Large intestine (tissue), 3 donors: ENCODE data around the gene SH3GLB1. TPM values are rescaled to one million over a fixed set of nuclear protein-coding genes. Genes with fewer than 3 reads are reported as not detected.

ENCODE experiments used
- DNase-seq, 2 donors: peaks; one replicate each; pipeline versions ENCODE4 v3.0.0 to v3.0.0-alpha.2; 2013
- H3K27ac ChIP-seq: one replicate; pipeline ENCODE4 v1.5.1; 2013; ENCODE audit warnings: low read length
- H3K27me3 ChIP-seq: 2 replicates; pipeline ENCODE4 v1.6.1; 2013; ENCODE audit warnings: low read length; ENCODE audit not compliant: control insufficient read depth, insufficient read depth
- H3K36me3 ChIP-seq: 2 replicates; pipeline ENCODE4 v1.6.1; 2013; ENCODE audit warnings: low read length; ENCODE audit not compliant: control insufficient read depth, insufficient read depth
- H3K4me1 ChIP-seq: one replicate; pipeline ENCODE4 v1.6.1; 2013; ENCODE audit warnings: low read length; ENCODE audit not compliant: control insufficient read depth, insufficient read depth
- H3K4me3 ChIP-seq: one replicate; pipeline ENCODE4 v1.5.1; 2013; ENCODE audit warnings: low read length
- H3K9me3 ChIP-seq: one replicate; pipeline ENCODE4 v1.6.1; 2013; ENCODE audit warnings: mild to moderate bottlenecking, low read depth, low read length, moderate library complexity; ENCODE audit not compliant: control insufficient read depth
- WGBS: methylation state at CpG from one replicate; pipeline ENCODE4 v1.1.5; 2013; ENCODE audit warnings: low lambda C conversion rate; ENCODE audit not compliant: insufficient coverage; 5-methylcytosine and 5-hydroxymethylcytosine counted together
- polyA plus RNA-seq: library from polyadenylated mRNA; unstranded; fragments of 120-200 nt; gene quantifications from one replicate; pipeline ENCODE4 v1.2.1, GENCODE V29; 2013

The SH3GLB1 gene
- polyA plus RNA-seq, 1 donor = 62.7 TPM

DNA sequence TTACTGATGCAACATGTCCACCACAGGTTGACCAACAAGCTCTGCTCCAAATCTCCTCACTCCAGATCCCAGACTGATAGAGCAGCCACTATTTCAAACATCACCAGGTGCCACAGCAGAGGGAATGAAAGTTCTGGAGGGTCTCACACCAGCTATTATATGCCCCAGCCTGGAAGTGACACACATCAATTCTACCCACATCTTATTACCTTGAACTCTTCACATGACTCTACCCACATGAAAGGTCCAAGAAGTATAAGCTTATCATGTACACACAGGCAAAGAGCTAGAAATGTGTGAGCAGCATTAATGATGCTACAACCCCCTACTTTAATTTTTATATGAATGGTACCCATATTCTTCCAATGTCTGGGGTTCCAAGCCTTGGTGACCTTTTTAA is 64.2 kb downstream of the SH3GLB1 start:
- no peaks in the 10 kb centered on the region for H3K9me3 ChIP-seq
- H3K4me3 ChIP-seq = no peak overlapping the region
- H3K36me3 ChIP-seq = no peaks in the 10 kb centered on the region
- no peak for DNase-seq
- peaks cover under 1% of the 10 kb centered on the region for H3K4me1 ChIP-seq
- no peaks in the 10 kb centered on the region for H3K27me3 ChIP-seq
- H3K27ac ChIP-seq = no peak overlapping the region

DNA sequence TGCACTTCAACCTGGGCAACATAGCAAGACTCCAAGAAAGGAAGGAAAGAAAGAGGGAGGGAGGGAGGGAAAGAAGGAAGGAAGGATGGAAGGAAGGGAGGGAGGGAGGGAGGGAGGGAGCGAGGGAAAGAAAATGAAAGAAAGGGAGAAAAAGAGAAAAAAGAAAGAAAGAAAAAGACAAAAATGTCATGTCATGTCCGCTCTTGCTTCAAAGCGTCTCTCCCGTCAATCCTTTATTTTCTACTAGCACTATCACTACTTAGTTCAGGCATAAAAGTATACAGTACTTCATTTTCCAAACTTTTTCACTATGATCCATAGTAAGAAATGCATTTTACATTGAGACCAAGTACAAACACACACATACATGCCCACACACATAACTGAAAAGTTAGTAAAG is 64.7 kb downstream of the SH3GLB1 start:
- no peak for DNase-seq
- Histone ChIP-seq H3K36me3 (no peaks in the 10 kb centered on the region), H3K27ac (no peak overlapping the region), H3K4me1 (peaks cover 6% of the 10 kb centered on the region), H3K27me3 (no peaks in the 10 kb centered on the region), H3K9me3 (no peaks in the 10 kb centered on the region), H3K4me3 (no peak overlapping the region)
- no CpG with 5 or more reads among the region's 4 CpGs for WGBS

DNA sequence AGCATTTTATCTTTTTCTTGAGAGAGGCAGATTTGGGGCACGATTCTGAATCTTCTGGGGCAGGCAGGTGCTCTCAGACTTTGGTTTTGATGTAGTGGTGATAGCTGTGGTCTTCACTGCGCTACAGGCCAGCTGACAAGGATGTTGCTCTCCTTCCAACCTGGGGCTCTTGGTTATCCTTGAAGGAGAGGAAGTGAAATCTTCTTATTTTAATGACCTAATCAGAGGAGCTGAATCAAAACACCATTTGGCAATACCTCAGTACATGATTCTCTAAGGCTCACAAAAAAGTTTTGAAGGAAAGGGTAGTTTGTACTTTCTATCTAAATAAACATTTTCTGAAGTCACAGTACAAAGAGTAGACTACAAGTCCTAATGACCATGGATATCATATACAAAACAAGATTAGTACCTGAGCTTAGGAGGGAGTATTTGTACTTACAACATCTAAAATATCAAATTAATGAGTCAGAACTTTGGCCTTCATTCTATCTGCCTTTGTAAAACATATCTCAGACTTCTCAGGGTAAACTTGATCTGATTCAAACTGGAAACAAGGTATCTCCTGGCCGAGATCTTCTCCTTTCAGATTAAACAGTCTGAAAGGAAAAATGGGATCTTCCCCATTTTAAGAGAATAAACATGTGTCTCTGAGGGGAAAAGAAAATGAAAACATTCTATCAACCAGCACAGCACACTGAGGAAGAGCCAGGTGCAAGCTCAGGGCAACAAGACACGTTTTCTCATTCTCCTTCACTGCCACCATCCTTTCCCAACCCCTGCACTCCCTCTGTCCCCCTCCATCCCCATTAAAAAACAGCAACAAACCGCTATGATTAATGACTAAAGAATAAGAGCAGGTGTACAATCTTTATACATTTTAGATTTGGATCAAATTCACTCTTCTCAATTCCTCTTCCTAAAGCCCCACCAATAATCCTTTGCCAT is 69.2 kb downstream of the SH3GLB1 start:
- WGBS = no CpG with 5 or more reads among the region's 5 CpGs
- Histone ChIP-seq H3K4me3 (no peak overlapping the region), H3K27ac (no peak overlapping the region), H3K4me1 (peaks cover 14% of the 10 kb centered on the region), H3K27me3 (no peaks in the 10 kb centered on the region), H3K9me3 (no peaks in the 10 kb centered on the region), H3K36me3 (no peaks in the 10 kb centered on the region)
- no peak for DNase-seq

DNA sequence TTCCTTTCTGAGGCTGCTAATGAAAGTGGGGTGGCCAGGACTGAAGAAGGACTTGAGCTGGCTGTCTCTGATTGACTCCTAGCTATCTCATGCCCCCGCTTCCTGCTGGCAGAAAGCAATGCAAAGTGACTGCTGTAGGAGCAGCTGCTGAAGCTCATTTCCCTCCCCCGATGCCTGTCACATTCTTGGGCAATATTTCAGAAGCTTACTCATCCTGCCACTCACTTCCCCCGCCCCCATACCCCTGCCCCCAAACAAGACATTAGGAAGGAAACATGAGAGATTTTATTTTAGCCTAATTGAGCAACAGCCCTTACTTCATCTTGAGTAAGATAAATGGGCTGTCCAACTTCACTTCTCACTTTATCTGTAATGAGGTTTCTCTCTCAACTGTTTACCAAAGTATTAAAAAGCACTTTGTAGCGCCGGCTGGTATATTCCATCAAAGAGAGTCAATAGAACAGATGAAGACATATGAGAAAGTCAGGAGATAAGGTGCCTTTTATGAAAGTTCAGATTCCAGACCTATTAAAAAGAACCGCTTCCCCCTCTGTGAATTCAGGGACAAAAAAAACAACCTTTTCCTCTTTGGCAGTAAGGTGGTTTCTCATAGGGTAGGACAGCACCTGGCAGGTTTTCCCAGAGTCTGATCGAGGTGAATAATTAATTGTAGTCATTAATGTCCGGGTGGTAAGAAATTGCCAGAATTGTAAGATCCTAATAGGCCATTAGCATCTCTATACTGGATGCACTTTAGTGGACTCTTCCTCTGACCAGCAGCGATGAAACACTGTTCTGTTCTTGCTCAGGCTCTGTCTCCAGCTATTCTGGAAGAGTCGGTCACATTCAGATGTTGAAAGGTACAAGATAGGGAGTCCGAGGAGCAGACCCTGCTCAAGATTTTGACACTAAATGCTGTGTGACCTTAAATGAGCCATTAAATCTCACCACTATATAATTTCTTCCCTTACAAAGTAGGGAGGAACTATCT is 70.2 kb downstream of the SH3GLB1 start:
- peak; percentile 70 to 77 for DNase-seq

DNA sequence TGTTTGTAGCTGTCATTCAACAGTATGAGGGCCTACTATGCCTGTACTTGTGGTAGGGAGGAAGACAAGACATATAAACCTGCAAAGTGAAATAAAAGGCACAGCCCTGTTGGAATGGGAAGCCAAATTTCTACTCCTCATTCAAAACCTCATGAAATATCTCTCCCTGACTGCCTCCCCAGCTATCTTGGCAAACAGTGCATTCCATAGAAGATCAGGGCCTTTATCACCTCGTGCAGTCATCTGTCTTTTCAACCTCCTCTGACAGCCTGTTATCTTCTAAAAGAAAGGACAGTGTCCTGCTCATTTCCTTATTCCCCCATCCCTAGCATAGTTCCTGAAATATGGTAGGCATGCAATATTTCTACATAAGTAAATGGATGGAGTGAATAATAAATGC is 71.0 kb downstream of the SH3GLB1 start:
- peaks cover 14% of the 10 kb centered on the region for H3K4me1 ChIP-seq
- H3K36me3 ChIP-seq = no peaks in the 10 kb centered on the region
- no peaks in the 10 kb centered on the region for H3K27me3 ChIP-seq
- no peak for DNase-seq
- WGBS = no CpG with 5 or more reads among the region's 1 CpG
- no peaks in the 10 kb centered on the region for H3K9me3 ChIP-seq
- no peak overlapping the region for H3K27ac ChIP-seq
- no peak overlapping the region for H3K4me3 ChIP-seq

More for the DNA sequence above, 70.2 kb downstream of the SH3GLB1 start:
- H3K36me3 ChIP-seq = no peaks in the 10 kb centered on the region
- no CpG with 5 or more reads among the region's 11 CpGs for WGBS
- H3K27ac ChIP-seq = no peak overlapping the region
- H3K4me1 ChIP-seq = peaks cover 14% of the 10 kb centered on the region
- no peaks in the 10 kb centered on the region for H3K27me3 ChIP-seq
- H3K9me3 ChIP-seq = no peaks in the 10 kb centered on the region
- H3K4me3 ChIP-seq = no peak overlapping the region

GRCh38 chr1:86776108-86776507 is 71.7 kb downstream of the SH3GLB1 start:
- Histone ChIP-seq H3K27me3 (no peaks in the 10 kb centered on the region), H3K36me3 (no peaks in the 10 kb centered on the region), H3K27ac (no peak overlapping the region), H3K4me1 (peaks cover 14% of the 10 kb centered on the region), H3K9me3 (no peaks in the 10 kb centered on the region), H3K4me3 (no peak overlapping the region)
- 100% methylated on average over 1 of the region's 2 CpGs for WGBS
- no peak for DNase-seq

GRCh38 chr1:86778569-86779239 is 74.3 kb downstream of the SH3GLB1 start:
- Histone ChIP-seq H3K27me3 (no peaks in the 10 kb centered on the region), H3K9me3 (peaks cover 2% of the 10 kb centered on the region), H3K36me3 (no peaks in the 10 kb centered on the region), H3K27ac (no peak overlapping the region), H3K4me1 (peaks cover 12% of the 10 kb centered on the region), H3K4me3 (no peak overlapping the region)
- WGBS = no CpG with 5 or more reads among the region's 2 CpGs
- peak in 1 of 2 donors; percentile 49 for DNase-seq

- H3K36me3 ChIP-seq = no peaks in the 10 kb centered on the region
Observed at GRCh38 chr1:86779308-86780191, 75.2 kb downstream of the SH3GLB1 start.

GRCh38 chr1:86782482-86782881 is 78.1 kb downstream of the SH3GLB1 start:
- peaks cover 2% of the 10 kb centered on the region for H3K9me3 ChIP-seq
- H3K36me3 ChIP-seq = no peaks in the 10 kb centered on the region
- no peak overlapping the region for H3K4me3 ChIP-seq
- no peak for DNase-seq
- H3K27ac ChIP-seq = no peak overlapping the region
- no peaks in the 10 kb centered on the region for H3K4me1 ChIP-seq
- H3K27me3 ChIP-seq = no peaks in the 10 kb centered on the region

More at GRCh38 chr1:86779308-86780191, 75.2 kb downstream of the SH3GLB1 start:
- H3K27ac ChIP-seq = no peak overlapping the region
- peak; percentile 64 to 80 for DNase-seq
- peaks cover 6% of the 10 kb centered on the region for H3K4me1 ChIP-seq
- H3K4me3 ChIP-seq = no peak overlapping the region
- H3K9me3 ChIP-seq = peaks cover 2% of the 10 kb centered on the region
- no peaks in the 10 kb centered on the region for H3K27me3 ChIP-seq
- 70% methylated on average over 4 of the region's 8 CpGs for WGBS
